MCF 10A (cell line): ENCODE data around the gene RNU4-1. TPM values are rescaled to one million over a fixed set of nuclear protein-coding genes. Genes with fewer than 3 reads are reported as not detected.

Experiments
- BruUV-seq: library from RNA; stranded (reverse); fragments of 400-500 nt; replicated peaks from 2 replicates; lab custom pipeline; 2021; lab: Mats Ljungman, UMichigan
- CTCF ChIA-PET: fragments of 300-600 bp; sonication (Branson Sonifier 250); formaldehyde crosslinking; extraction: SDS; loops from one replicate; lab custom pipeline; 2021; ENCODE audit warnings: antibody characterized with exemption, inconsistent platforms; lab: Yijun Ruan, JAX
- POLR2A ChIA-PET: fragments of 300-600, 350-650 bp; sonication (Branson Sonifier 250); formaldehyde crosslinking; extraction: SDS; loops from one replicate; lab custom pipeline; 2020; ENCODE audit warnings: antibody characterized with exemption, inconsistent platforms; lab: Yijun Ruan, JAX
- DNase-seq: peaks from one replicate; pipeline ENCODE4 v3.0.0-alpha.2; 2018; ENCODE audit not compliant: unreplicated experiment
- H3K27ac Mint-ChIP-seq: one replicate; pipeline ENCODE4 v1.8.0; 2022; ENCODE audit warnings: mild to moderate bottlenecking, low read depth, mixed read lengths; ENCODE audit not compliant: unreplicated experiment
- H3K27me3 Mint-ChIP-seq: one replicate; pipeline ENCODE4 v1.8.0; 2022; ENCODE audit warnings: mixed read lengths; ENCODE audit not compliant: insufficient read depth, unreplicated experiment
- H3K36me3 Mint-ChIP-seq: one replicate; pipeline ENCODE4 v1.8.0; 2022; ENCODE audit warnings: mild to moderate bottlenecking, moderate library complexity, mixed read lengths; ENCODE audit not compliant: insufficient read depth, unreplicated experiment
- H3K4me1 Mint-ChIP-seq: one replicate; pipeline ENCODE4 v1.8.0; 2022; ENCODE audit warnings: mixed read lengths; ENCODE audit not compliant: insufficient read depth, unreplicated experiment
- H3K4me3 Mint-ChIP-seq: one replicate; pipeline ENCODE4 v1.8.0; 2022; ENCODE audit warnings: mild to moderate bottlenecking, moderate library complexity, mixed read lengths; ENCODE audit not compliant: unreplicated experiment
- H3K9me3 Mint-ChIP-seq: one replicate; pipeline ENCODE4 v1.8.0; 2022; ENCODE audit warnings: mixed read lengths; ENCODE audit not compliant: unreplicated experiment
- intact Hi-C: fragments of 100-400 bp; cut with micrococcal nuclease; formaldehyde crosslinking; loops from 2 replicates; pipeline ENCODE4 v1.14.1; 2022
- total RNA-seq: library from RNA; stranded (reverse); gene quantifications from 2 replicates; pipeline ENCODE4 v1.2.3, GENCODE V29; 2022
- TF ChIP-seq, protein P1 (sequence below): fragments of 200-600 bp; IDR thresholded peaks from one replicate; pipeline ENCODE4 v1.8.0; 2022; ENCODE audit warnings: antibody characterized with exemption, mild to moderate bottlenecking; ENCODE audit not compliant: unreplicated experiment

RNU4-1 gene
- total RNA-seq, 1 experiment from 2014 or later: 1,764 TPM

DNA sequence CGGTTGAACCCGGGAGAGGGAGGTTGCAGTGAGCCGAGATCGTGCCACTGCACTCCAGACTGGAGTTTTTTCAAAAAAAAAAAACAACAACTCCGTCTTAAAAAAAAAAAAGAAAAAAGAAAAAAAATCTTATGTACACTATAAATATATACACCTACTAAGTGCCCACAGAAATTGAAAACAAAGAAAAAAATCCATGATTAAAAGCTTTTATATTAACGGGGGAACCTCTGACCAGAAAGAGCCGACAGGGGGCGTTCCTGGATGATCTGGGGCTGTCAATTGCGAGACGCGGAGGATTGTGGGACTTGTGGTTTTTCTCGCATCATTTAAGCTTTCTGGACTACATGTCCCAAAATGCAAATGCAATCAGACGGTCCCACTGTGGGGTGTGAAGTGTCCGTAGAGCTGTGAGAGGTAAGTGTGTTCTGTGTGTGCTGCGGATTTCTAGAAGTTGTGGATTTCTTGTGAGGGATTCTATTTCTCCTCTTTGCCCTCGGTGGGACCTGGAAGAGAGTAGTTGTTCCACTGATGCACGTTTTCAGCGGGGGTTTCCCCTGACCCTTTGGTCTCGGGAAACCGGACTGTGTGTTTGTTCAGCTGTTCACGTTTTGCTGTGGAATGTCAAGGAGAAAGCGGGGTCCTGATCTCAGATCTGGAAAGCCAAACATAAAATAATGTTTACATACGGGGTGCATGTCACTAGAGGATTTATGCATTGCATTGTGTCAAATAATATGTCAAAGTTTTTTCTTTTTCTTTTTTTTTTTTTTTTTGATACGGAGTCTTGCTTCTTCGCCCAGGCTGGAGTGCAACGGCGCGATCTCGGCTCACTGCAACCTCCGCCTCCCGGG lies 9.2 kb upstream of the RNU4-1 start, which contains the start of gene SIRT4:
TSS of gene SIRT4 (plus strand) at position 360 of the 854 bp plus-strand sequence. CDS start 1,241 bp downstream, outside the sequence.
- H3K4me1 Mint-ChIP-seq: peaks cover 5% of the 10 kb centered on the region
- BruUV-seq: no TSS peak
- H3K27me3 Mint-ChIP-seq: no peaks in the 10 kb centered on the region
- peak within 1 kb of the TSS; percentile 97 for H3K4me3 Mint-ChIP-seq
- H3K36me3 Mint-ChIP-seq: peaks cover 5% of the 10 kb centered on the region
- ChIA-PET CTCF (interaction anchor here (0.6 to 3.8 kb wide), 17 partner anchors 9 to 203 kb away, joined by 3 to 64 read pairs (median 3); partner anchors contain the start of gene RNU4-1), POLR2A (interaction anchor here (1.0 to 3.3 kb wide), 11 partner anchors 10 to 227 kb away, joined by 3 to 78 read pairs (median 4); partner anchors contain the start of genes COQ5, DYNLL1, RNU4-1 and RNU4-2)
- H3K27ac Mint-ChIP-seq: peak within 1 kb of the TSS; percentile 88
- TF ChIP-seq, protein P1, sequence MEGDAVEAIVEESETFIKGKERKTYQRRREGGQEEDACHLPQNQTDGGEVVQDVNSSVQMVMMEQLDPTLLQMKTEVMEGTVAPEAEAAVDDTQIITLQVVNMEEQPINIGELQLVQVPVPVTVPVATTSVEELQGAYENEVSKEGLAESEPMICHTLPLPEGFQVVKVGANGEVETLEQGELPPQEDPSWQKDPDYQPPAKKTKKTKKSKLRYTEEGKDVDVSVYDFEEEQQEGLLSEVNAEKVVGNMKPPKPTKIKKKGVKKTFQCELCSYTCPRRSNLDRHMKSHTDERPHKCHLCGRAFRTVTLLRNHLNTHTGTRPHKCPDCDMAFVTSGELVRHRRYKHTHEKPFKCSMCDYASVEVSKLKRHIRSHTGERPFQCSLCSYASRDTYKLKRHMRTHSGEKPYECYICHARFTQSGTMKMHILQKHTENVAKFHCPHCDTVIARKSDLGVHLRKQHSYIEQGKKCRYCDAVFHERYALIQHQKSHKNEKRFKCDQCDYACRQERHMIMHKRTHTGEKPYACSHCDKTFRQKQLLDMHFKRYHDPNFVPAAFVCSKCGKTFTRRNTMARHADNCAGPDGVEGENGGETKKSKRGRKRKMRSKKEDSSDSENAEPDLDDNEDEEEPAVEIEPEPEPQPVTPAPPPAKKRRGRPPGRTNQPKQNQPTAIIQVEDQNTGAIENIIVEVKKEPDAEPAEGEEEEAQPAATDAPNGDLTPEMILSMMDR: peak; percentile 64
- intact Hi-C loops: loop anchor here (1.0 kb wide), 1 partner anchor 9 kb away; the partner anchor contains the start of gene RNU4-1
- no peaks in the 10 kb centered on the region for H3K9me3 Mint-ChIP-seq
- peak; percentile 96 for DNase-seq

DNA sequence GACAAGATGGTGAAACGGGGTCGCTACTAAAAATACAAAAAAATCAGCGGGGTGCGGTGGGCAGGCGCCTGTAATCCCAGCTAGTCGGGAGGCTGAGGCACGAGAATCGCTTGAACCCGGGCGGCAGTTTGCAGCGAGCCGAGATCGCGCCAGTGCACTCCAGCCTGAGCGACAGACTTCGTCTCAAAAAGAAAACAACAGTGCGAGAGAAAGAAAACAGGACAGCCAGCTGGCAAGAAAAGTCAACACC lies 701 bp downstream of the RNU4-1 start:
- H3K4me1 Mint-ChIP-seq: no peaks in the 10 kb centered on the region
- H3K36me3 Mint-ChIP-seq: no peaks in the 10 kb centered on the region
- no peak overlapping the region for H3K27ac Mint-ChIP-seq
- CTCF ChIA-PET: interaction anchor here (1.6 to 1.8 kb wide), 2 partner anchors 10 to 64 kb away, joined by 4 to 10 read pairs; partner anchors contain the start of gene SIRT4
- TF ChIP-seq, protein P1: no peak
- BruUV-seq: TSS peak; percentile 54
- DNase-seq: no peak
- intact Hi-C loops: no loop called here
- H3K9me3 Mint-ChIP-seq: no peaks in the 10 kb centered on the region
- H3K4me3 Mint-ChIP-seq: no peak overlapping the region
- no peaks in the 10 kb centered on the region for H3K27me3 Mint-ChIP-seq
- POLR2A ChIA-PET: interaction anchor here (0.6 to 5.5 kb wide), 31 partner anchors 10 to 985 kb away, joined by 3 to 125 read pairs (median 6); partner anchors contain the start of genes COX6A1, PXN, RAB35 and RPLP0

DNA sequence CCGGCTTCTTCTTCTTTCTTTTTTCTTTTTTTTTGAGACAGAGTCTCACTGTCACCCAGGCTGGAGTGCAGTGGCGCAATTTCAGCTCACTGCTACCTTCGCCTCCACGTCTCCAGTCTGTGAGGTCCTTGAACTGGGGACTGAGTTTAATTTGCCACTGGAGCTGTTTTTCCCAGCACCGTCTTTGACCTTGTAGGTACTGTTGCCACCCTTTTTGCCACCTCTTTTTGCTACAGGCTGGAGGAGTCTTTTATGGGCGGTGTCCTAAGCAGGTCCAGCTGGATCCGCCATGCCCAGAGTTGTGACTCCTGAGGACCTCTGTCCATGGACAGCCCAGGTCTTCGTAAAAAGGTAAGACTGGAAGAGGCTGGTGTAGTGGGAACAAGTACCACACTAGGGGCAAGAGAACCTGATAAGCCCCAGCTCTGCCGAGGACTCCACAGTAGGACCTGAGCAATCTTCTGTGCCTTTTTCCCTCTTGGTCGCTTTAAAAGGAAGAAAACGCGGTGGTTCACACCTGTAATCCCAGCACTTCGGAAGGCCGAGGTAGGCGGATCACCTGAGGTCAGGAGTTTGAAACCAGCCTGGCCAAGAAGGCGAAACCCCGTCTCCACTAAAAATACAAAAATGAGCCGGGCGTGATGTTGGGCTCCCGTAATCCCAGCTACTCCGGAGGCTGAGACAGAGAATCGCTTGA lies 2.3 kb downstream of the RNU4-1 start:
- intact Hi-C loops: loop anchor here (1.0 kb wide), 1 partner anchor 59 kb away; no protein-coding TSS in a partner anchor
- POLR2A ChIA-PET: interaction anchor here (0.5 to 5.5 kb wide), 35 partner anchors 8 to 395 kb away, joined by 3 to 125 read pairs (median 5); partner anchors contain the start of genes COX6A1, PXN, RAB35 and RPLP0
- no peaks in the 10 kb centered on the region for H3K36me3 Mint-ChIP-seq
- DNase-seq: peak; percentile 23
- TF ChIP-seq, protein P1: no peak
- no peaks in the 10 kb centered on the region for H3K9me3 Mint-ChIP-seq
- H3K4me1 Mint-ChIP-seq: peaks cover 11% of the 10 kb centered on the region
- no peak overlapping the region for H3K4me3 Mint-ChIP-seq
- CTCF ChIA-PET: interaction anchor here (0.6 to 1.8 kb wide), 8 partner anchors 23 to 346 kb away, joined by 3 to 10 read pairs (median 4); no protein-coding TSS in a partner anchor
- H3K27me3 Mint-ChIP-seq: no peaks in the 10 kb centered on the region
- BruUV-seq: no TSS peak
- no peak overlapping the region for H3K27ac Mint-ChIP-seq
